HG02759 (cell line): ENCODE measurements around the gene ERMN.
"Not testable (repeated sequence)": the region's sequence is repeated elsewhere in the genome, so short reads cannot be mapped to it uniquely, and the experiment has no call there.

Experiments
- ATAC-seq: cut with Tn5 transposase; IDR thresholded peaks from one replicate; pipeline ENCODE4 v1.9.1; 2021; ENCODE audit warnings: mild to moderate bottlenecking, moderate library complexity; ENCODE audit not compliant: unreplicated experiment

The ERMN gene

DNA sequence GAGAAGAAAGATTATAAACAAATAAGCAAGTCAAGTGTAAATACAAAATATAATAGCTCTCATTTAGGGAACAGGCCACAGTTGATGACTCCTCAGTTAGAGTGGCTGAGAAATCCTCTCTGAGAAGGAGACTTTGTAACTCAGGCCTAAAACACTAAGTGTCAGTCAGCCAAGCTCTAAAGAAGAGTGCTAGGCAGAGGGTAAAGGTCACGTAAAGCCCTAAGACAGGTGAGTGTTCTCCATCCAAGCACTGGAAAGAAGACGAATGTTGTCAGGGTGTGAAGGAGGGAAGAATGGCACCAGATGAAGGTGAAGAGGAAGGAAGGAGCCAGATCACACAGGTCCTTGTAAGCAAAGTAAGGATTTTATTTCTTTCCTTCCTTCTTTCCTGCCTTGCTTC lies 24.3 kb downstream of the ERMN start:
- ATAC-seq, result no peak

DNA sequence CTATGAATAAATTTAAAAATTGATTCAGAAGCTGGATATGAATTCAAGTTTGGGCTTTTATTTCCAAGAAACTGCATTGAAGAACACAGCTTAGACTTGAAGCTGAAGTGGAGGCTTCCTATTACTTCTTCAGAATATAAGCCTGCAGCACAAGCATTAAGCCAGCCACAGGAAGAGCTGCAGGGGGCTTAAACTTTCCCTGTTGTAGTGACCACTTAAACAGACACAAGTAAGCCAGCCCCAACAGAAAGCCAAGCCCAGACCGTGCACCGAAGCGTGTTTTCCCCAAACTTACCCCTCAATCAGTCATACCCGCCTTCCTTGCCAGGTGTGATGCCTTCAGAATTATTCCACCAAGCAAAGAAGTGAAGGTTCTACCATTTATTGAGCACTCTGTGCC lies 28.7 kb downstream of the ERMN start:
- ATAC-seq, result no peak

DNA sequence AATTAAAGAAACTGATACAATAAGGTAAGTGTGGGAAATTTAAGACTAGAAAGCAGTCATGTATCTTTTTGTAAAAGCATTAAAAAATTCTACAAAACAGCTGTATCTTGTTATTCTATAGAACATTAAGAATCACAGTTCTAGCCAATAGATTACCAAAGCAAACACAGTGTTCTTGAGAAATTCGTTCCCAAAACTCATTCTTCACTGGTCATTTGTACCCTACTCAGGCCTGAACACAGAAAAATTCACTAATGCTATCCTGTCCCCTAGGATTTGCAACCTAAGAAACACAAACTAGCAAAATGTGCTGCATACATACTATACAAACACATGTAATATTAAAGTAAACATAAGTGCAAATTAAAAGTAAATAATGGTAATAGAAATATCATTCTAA lies 29.1 kb downstream of the ERMN start:
- no peak for ATAC-seq

DNA sequence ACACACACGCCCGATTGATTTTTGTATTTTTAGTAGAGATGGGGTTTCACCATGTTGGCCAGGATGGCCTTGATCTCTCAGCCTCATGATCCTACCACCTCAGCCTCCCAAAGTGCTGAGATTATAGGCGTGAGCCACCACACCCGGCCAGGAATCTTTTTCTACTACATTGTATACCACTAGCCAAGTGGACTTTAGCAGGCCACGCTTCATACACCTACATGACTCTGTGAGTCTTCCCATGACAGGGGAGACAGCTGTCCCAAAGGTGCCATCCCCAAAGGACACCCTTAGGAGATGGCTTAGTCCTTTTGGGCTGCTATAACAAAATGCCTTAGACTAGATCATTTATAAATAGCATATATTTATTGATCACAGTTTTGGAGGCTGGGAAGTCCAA lies 32.8 kb downstream of the ERMN start:
- ATAC-seq, result no peak

- no peak for ATAC-seq
Measured at GRCh38 chr2:157291018-157291417, 34.6 kb downstream of the ERMN start.

- ATAC-seq, result no peak
Measured at GRCh38 chr2:157290525-157290924, 35.1 kb downstream of the ERMN start.

DNA sequence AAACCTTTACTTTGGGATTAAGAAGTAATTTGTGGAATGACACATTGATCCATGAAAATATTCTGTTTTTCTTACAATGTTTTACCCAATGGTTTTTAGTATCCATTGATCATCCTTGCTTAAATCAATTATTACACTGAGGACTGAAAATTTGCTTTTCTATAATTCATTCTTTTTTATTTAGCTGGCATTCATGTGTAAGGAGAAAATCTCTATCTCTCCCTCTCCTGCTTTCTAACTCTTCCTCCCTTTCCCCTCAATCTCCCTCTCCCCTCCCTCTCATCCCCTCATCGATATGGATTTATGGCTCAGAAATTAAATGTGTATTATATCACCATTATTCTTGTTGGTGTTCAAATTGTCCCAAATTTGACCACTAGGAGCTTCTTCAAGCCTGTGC lies 38.5 kb downstream of the ERMN start:
- no peak for ATAC-seq

DNA sequence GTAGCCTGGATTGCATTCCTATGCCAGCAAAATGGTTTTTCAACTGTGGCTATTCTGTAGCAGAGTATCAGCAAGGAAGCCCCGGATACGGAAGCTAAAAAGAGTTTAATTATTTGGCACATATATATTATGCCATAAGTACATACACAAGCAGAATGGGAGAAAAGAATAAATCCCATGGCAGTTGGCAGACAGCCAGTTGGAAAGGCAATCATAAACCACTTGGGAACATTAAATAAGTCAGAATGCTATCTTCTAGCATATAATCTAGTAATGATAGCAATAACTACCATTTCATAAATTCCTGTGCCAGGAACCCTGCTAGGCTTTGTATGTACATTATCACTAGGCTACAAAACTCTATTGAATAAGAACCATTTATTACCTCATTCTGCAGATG lies 42.2 kb downstream of the ERMN start:
- ATAC-seq, result no peak

GRCh38 chr2:157281316-157281715 lies 44.3 kb downstream of the ERMN start:
- ATAC-seq, result no peak

DNA sequence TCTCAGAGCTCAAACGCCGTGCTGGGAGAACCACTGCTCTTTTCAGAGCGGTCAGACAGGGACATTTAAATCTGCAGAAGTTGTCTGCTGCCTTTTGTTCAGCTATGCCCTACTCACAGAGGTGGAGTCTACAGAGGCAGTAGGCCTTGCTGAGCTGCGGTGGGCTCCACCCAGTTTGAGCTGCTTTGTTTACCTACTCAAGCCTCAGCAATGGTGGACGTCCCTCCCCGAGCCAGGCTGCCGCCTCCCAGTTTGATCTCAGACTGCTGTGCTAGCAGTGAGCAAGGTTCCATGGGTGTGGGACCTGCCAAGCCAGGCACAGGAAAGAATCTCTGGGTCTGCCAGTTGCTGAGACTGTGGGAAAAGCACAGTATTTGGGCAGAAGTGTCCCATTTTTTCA lies 46.3 kb downstream of the ERMN start:
- ATAC-seq, result not testable (repeated sequence)

- ATAC-seq, result no peak
Measured at GRCh38 chr2:157271590-157272203, 53.9 kb downstream of the ERMN start.

DNA sequence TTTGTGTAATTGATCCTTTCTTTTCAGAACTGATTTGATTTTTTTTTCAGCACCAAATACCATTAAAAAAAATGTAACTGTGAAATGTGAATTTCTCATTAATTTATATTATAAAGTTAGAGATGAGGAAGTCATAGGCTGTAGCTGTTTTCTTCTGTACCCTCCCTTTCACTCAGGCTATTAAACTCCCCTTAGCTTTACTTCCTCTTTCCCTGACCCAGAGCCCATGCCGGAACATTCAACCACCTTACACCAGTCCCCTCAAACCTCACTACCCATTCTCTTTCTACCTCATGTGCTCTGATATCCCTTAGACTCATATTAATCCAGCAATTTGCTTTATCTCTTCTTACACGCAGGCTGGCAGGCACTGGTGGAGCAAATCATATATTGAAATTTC lies 55.7 kb downstream of the ERMN start:
- peak; percentile 38 for ATAC-seq

GRCh38 chr2:157269060-157269459 lies 56.6 kb downstream of the ERMN start:
- no peak for ATAC-seq
